Ovary (tissue), 9 donors: ENCODE data around the gene PPP1R9B. TPM values are rescaled to one million over a fixed set of nuclear protein-coding genes. Genes with fewer than 3 reads are reported as not detected.
A peak's percentile ranks its signal among the peaks of the same experiment; 100 is the strongest.

Experiments used
- DNase-seq, 5 donors: peaks; one replicate each; pipeline ENCODE4 v3.0.0-alpha.2; 2019 to 2020
- H3K27ac ChIP-seq, 2 donors: fragments of 200-600 bp; one replicate each; pipeline versions ENCODE4 v1.5.1 to v1.8.0; 2019 to 2022
- H3K27me3 ChIP-seq: fragments of 200-600 bp; one replicate; pipeline ENCODE4 v1.8.0; 2022
- H3K36me3 ChIP-seq: fragments of 200-600 bp; sonication (generic); one replicate; pipeline ENCODE4 v1.5.1; 2019
- H3K4me1 ChIP-seq: one replicate; pipeline ENCODE4 v1.8.1; 2013; ENCODE audit warnings: mild to moderate bottlenecking, moderate library complexity; ENCODE audit not compliant: insufficient read depth
- H3K4me3 ChIP-seq: fragments of 200-600 bp; sonication (generic); one replicate; pipeline ENCODE4 v1.5.1; 2017
- H3K9me3 ChIP-seq, 2 donors: fragments of 200-600 bp in 1 of 2; sonication (generic) in 1 of 2; one replicate each; pipeline versions ENCODE4 v1.5.1 to v1.8.1; 2013 to 2019; ENCODE audit warnings: mild to moderate bottlenecking in 1 of 2, moderate library complexity in 1 of 2
- EP300 ChIP-seq: sonication (generic); formaldehyde crosslinking; IDR thresholded peaks from one replicate; pipeline ENCODE4 v1.6.1; 2017; ENCODE audit warnings: antibody characterized with exemption
- POLR2A ChIP-seq: fragments of 450-650 bp; IDR thresholded peaks from one replicate; pipeline ENCODE4 v1.6.1; 2017; ENCODE audit warnings: antibody characterized with exemption, mild to moderate bottlenecking, moderate library complexity
- WGBS, 3 donors: extraction: QIAGEN DNeasy Blood & Tissue Kit in 1 of 3; methylation state at CpG; one replicate each; pipeline versions ENCODE4 v1.1.5 to v1.1.7; 2013 to 2017; 5-methylcytosine and 5-hydroxymethylcytosine counted together
- intact Hi-C, 4 donors: fragments of 100-400 bp; cut with DNase I; formaldehyde crosslinking; loops; one replicate each; pipeline versions ENCODE4 v1.11.0 to v1.15.1; 2022 to 2023
- polyA plus RNA-seq, 2 donors: library from polyadenylated mRNA; stranded (reverse); fragments of 200-250 nt in 1 of 2; fragments of 350-450 nt in 1 of 2; fragmentation: Illumina TruSeq in 1 of 2; extraction: RNeasy Lipid Tissue Mini Kit (QIAGEN cat#74804) in 1 of 2; gene quantifications; one replicate each; pipeline ENCODE4 v1.2.3, GENCODE V29; 2013 to 2014
- total RNA-seq, 7 donors: library from RNA; depleted of rRNA in 2 of 7; stranded (reverse); fragments of >200 nt in 2 of 7; fragmentation: NEBNext Ultra II Directional in 3 of 7; extraction: Animal tissue kit (Norgen Biotek cat#: 25700) in 3 of 7; gene quantifications; one replicate each; pipeline versions ENCODE4 v1.1.0 to v1.2.4, GENCODE V29; 2016 to 2023
- TF ChIP-seq, protein P1 (sequence below), 3 donors: fragments of 450-650 bp in 2 of 3; fragments of 200-600 bp in 1 of 3; IDR thresholded peaks; one replicate each; pipeline versions ENCODE4 v1.5.1 to v1.8.0; 2016 to 2022; ENCODE audit warnings: antibody characterized with exemption in 3 of 3, mild to moderate bottlenecking in 1 of 3
- donor health status: DM: no; HTN: no; CAD: no; lungs with moderate emphysema.
- donor health status: DM: no; HTN: no; CAD: no.
- donor health status: Bipolar disorder and iron deficiency.
- donor health status: DM: yes; HTN: yes; CAD: no.
- donor health status: DM: no; HTN: no; CAD: no.
- donor health status: DM: yes; HTN: yes; CAD: no.

Gene PPP1R9B
- total and polyA plus RNA-seq, 9 donors: 14.8 to 109 (median 64.3) TPM

DNA sequence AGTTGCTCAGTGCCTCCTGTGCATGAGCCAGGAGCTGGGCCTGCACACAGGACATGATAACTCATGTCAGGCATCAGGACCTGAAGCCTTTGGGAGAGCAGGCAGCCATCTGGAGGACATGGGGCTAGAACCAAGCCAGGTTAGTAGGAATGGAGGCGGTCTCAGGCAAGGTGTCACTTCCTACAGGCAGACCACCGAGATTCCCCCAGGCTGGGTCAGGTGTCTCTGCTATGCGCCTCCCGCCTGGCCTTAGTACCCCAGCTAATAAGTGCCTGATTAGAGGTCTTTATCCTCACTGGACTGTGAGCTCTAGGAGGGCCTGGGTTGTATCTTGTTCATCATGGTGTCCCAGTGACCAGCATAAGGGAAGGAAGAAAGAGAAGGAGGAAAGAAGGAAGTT is 36.1 kb downstream of the PPP1R9B start:
- no peaks in the 10 kb centered on the region for H3K36me3 ChIP-seq
- WGBS, 3 donors: 79 to 94% (median 85%) methylated on average over 4 of the region's 4 CpGs
- intact Hi-C loops: loop anchor here in 2 of 4 donors (2.0 to 10.0 kb wide), 3 partner anchors 34 to 180 kb away; partner anchors contain the start of gene SGCA (in 1 of the 2)
- DNase-seq: peak in 1 of 5 donors; percentile 30
- TF ChIP-seq POLR2A (no peak), EP300 (no peak)
- TF ChIP-seq, protein P1, sequence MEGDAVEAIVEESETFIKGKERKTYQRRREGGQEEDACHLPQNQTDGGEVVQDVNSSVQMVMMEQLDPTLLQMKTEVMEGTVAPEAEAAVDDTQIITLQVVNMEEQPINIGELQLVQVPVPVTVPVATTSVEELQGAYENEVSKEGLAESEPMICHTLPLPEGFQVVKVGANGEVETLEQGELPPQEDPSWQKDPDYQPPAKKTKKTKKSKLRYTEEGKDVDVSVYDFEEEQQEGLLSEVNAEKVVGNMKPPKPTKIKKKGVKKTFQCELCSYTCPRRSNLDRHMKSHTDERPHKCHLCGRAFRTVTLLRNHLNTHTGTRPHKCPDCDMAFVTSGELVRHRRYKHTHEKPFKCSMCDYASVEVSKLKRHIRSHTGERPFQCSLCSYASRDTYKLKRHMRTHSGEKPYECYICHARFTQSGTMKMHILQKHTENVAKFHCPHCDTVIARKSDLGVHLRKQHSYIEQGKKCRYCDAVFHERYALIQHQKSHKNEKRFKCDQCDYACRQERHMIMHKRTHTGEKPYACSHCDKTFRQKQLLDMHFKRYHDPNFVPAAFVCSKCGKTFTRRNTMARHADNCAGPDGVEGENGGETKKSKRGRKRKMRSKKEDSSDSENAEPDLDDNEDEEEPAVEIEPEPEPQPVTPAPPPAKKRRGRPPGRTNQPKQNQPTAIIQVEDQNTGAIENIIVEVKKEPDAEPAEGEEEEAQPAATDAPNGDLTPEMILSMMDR (IDR thresholded peaks at IDR 0.05): no peak
- H3K4me3 ChIP-seq: no peak overlapping the region
- no peaks in the 10 kb centered on the region for H3K9me3 ChIP-seq
- peaks cover 8% of the 10 kb centered on the region for H3K4me1 ChIP-seq
- H3K27ac ChIP-seq: no peak overlapping the region
- no peaks in the 10 kb centered on the region for H3K27me3 ChIP-seq

GRCh38 chr17:50113624-50114320 is 36.7 kb downstream of the PPP1R9B start:
- DNase-seq: peak in 2 of 5 donors; percentile 53 to 66
- no peak overlapping the region for H3K4me3 ChIP-seq
- H3K27me3 ChIP-seq: no peaks in the 10 kb centered on the region
- H3K36me3 ChIP-seq: no peaks in the 10 kb centered on the region
- no peaks in the 10 kb centered on the region for H3K9me3 ChIP-seq
- 63 to 75% (median 74%) methylated on average over 7 of the region's 7 CpGs for WGBS, 3 donors
- peaks cover 8% of the 10 kb centered on the region for H3K4me1 ChIP-seq
- TF ChIP-seq POLR2A: no peak
- no peak for TF ChIP-seq EP300
- TF ChIP-seq, protein P1 (IDR thresholded peaks at IDR 0.05): no peak
- intact Hi-C loops: loop anchor here in 2 of 4 donors (2.0 to 10.0 kb wide), 3 partner anchors 35 to 181 kb away; partner anchors contain the start of gene SGCA (in 1 of the 2)
- H3K27ac ChIP-seq: no peak overlapping the region

GRCh38 chr17:50112694-50113093 is 37.8 kb downstream of the PPP1R9B start:
- peak in 2 of 5 donors; percentile 49 to 62 for DNase-seq
- no peaks in the 10 kb centered on the region for H3K36me3 ChIP-seq
- H3K9me3 ChIP-seq: no peaks in the 10 kb centered on the region
- 24 to 28% (median 24%) methylated on average over 16 to 17 of the region's 17 CpGs for WGBS, 3 donors
- no peak overlapping the region for H3K4me3 ChIP-seq
- peak overlapping the region in 1 of 2 donors; percentile 63 for H3K27ac ChIP-seq
- intact Hi-C loops: loop anchor here in 1 of 4 donors (10.0 kb wide), 2 partner anchors 52 to 182 kb away; partner anchors contain the start of gene SGCA
- no peaks in the 10 kb centered on the region for H3K27me3 ChIP-seq
- peaks cover 8% of the 10 kb centered on the region for H3K4me1 ChIP-seq
- TF ChIP-seq POLR2A (no peak), EP300 (no peak)
- TF ChIP-seq, protein P1 (IDR thresholded peaks at IDR 0.05): no peak

- Histone ChIP-seq H3K27ac (peak overlapping the region in 1 of 2 donors; percentile 63), H3K27me3 (no peaks in the 10 kb centered on the region), H3K4me1 (peaks cover 8% of the 10 kb centered on the region), H3K36me3 (no peaks in the 10 kb centered on the region), H3K4me3 (no peak overlapping the region), H3K9me3 (no peaks in the 10 kb centered on the region)
- 56 to 61% (median 57%) methylated on average over 14 of the region's 14 CpGs for WGBS, 3 donors
- intact Hi-C loops: loop anchor here in 1 of 4 donors (10.0 kb wide), 2 partner anchors 53 to 183 kb away; partner anchors contain the start of gene SGCA
- peak in 1 of 5 donors; percentile 44 for DNase-seq
- TF ChIP-seq EP300 (no peak), POLR2A (no peak)
- TF ChIP-seq, protein P1 (IDR thresholded peaks at IDR 0.05): no peak
Observed at GRCh38 chr17:50111673-50112655, 38.5 kb downstream of the PPP1R9B start.
